GM12878 (cell line): ENCODE data around the gene CHST5. TPM values are rescaled to one million over a fixed set of nuclear protein-coding genes. Genes with fewer than 3 reads are reported as not detected.
"Not testable (repeated sequence)": the region's sequence is repeated elsewhere in the genome, so short reads cannot be mapped to it uniquely, and the experiment has no call there.

Source experiments
- ATAC-seq: fragments of 200-7000 bp; cut with Tn5 transposase; 3 replicates; pipeline ENCODE4 v1.9.1; 2020; ENCODE audit warnings: mild to moderate bottlenecking, moderate library complexity
- BruUV-seq: library from RNA; stranded (reverse); fragments of 400-500 nt; replicated peaks from 2 replicates; lab custom pipeline; 2021; lab: Mats Ljungman, UMichigan
- CTCF ChIA-PET: fragments of 300-600 bp; sonication (Branson Sonifier 250); formaldehyde crosslinking; extraction: SDS; loops from one replicate; lab custom pipeline; 2021; ENCODE audit warnings: inconsistent platforms; lab: Yijun Ruan, JAX
- POLR2A ChIA-PET: fragments of 350-600 bp; formaldehyde crosslinking; extraction: SDS; loops from one replicate; lab custom pipeline; 2021; ENCODE audit warnings: inconsistent platforms; lab: Charles Lee
- RAD21 ChIA-PET: fragments of 300-600 bp; sonication (Branson Sonifier 250); formaldehyde crosslinking; loops from one replicate; lab custom pipeline; 2023; ENCODE audit warnings: antibody characterized with exemption; ENCODE audit not compliant: unreplicated experiment; lab: Charles Lee
- SMC1A ChIA-PET: fragments of 300-600 bp; sonication (Branson Sonifier 250); formaldehyde crosslinking; loops from one replicate; lab custom pipeline; 2023; ENCODE audit not compliant: unreplicated experiment, uncharacterized antibody; lab: Charles Lee
- DNase-seq: peaks from one replicate; pipeline ENCODE4 v3.0.0-alpha.2; 2011; ENCODE audit warnings: low read depth, low spot score
- FAIRE-seq: peaks from 3 replicates; lab custom pipeline; 2011; peaks lifted over from hg19 to GRCh38; lab: Jason Lieb, UNC
- H2AFZ ChIP-seq: 2 replicates; pipeline ENCODE4 v1.6.0; 2011; ENCODE audit warnings: low read depth, low read length, control low read depth; ENCODE audit not compliant: control insufficient read depth
- H3K27ac ChIP-seq: 2 replicates; pipeline ENCODE4 v1.5.1; 2011; ENCODE audit warnings: control low read depth; ENCODE audit not compliant: control insufficient read depth, insufficient read depth
- H3K27me3 ChIP-seq, 2 experiments: replicated peaks in 1 of 2; 2 replicates each; pipeline versions ENCODE4 v1.6.0 to v1.6.1; 2011; ENCODE audit warnings: low read length in 1 of 2; ENCODE audit not compliant: control insufficient read depth in 2 of 2, insufficient read depth in 2 of 2
- H3K36me3 ChIP-seq, 2 experiments: 2 replicates each; pipeline ENCODE4 v1.5.1; 2011; ENCODE audit warnings: low read length in 1 of 2; ENCODE audit not compliant: control insufficient read depth in 2 of 2, insufficient read depth in 2 of 2
- H3K4me1 ChIP-seq: 2 replicates; pipeline ENCODE4 v1.6.1; 2011; ENCODE audit warnings: mild to moderate bottlenecking, low read length, moderate library complexity, mixed read lengths; ENCODE audit not compliant: control insufficient read depth, insufficient read depth
- H3K4me2 ChIP-seq: 2 replicates; pipeline ENCODE4 v1.6.0; 2011; ENCODE audit warnings: control low read depth; ENCODE audit not compliant: control insufficient read depth, insufficient read depth
- H3K4me3 ChIP-seq: fragments of 200-600 bp; sonication (generic); 2 replicates; pipeline ENCODE4 v1.5.1; 2016
- H3K79me2 ChIP-seq: 2 replicates; pipeline ENCODE4 v1.6.0; 2011; ENCODE audit warnings: low read length; ENCODE audit not compliant: control insufficient read depth, insufficient read depth
- H3K9ac ChIP-seq: 2 replicates; pipeline ENCODE4 v1.8.0; 2011; ENCODE audit warnings: low read length, control low read depth, mixed read lengths; ENCODE audit not compliant: control insufficient read depth, insufficient read depth
- H3K9me3 ChIP-seq: replicated peaks from 3 replicates; pipeline ENCODE4 v1.5.1; 2011; ENCODE audit warnings: mild to moderate bottlenecking, low read length; ENCODE audit not compliant: control insufficient read depth, insufficient read depth
- H4K20me1 ChIP-seq: 2 replicates; pipeline ENCODE4 v1.6.0; 2011; ENCODE audit not compliant: control insufficient read depth, insufficient read depth
- ATF3 ChIP-seq: IDR thresholded peaks from 2 replicates; pipeline ENCODE4 v1.6.1; 2011; ENCODE audit warnings: low read depth, mild to moderate bottlenecking, low read length, moderate library complexity, borderline replicate concordance; ENCODE audit errors: extremely low read depth
- EZH2 ChIP-seq: IDR thresholded peaks from 2 replicates; pipeline ENCODE4 v1.6.1; 2012; ENCODE audit warnings: low read depth, mild to moderate bottlenecking, control low read depth, inconsistent platforms, low read length, borderline replicate concordance; ENCODE audit not compliant: control insufficient read depth
- IKZF2 ChIP-seq, 2 experiments: fragments of 450-650 bp; IDR thresholded peaks; 2 replicates each; pipeline ENCODE4 v1.6.1; 2017; ENCODE audit warnings: mild to moderate bottlenecking in 2 of 2, moderate library complexity in 2 of 2
- RAD51 ChIP-seq: fragments of 450-650 bp; IDR thresholded peaks from 2 replicates; pipeline ENCODE4 v1.6.1; 2016; ENCODE audit warnings: moderate library complexity, mild to moderate bottlenecking, inconsistent platforms
- WGBS: methylation state at CpG from one replicate; pipeline ENCODE4 v1.1.6; 2016; ENCODE audit warnings: low lambda C conversion rate; ENCODE audit not compliant: insufficient replicate concordance, insufficient coverage; ENCODE audit errors: missing lambda C conversion rate; 5-methylcytosine and 5-hydroxymethylcytosine counted together
- in situ Hi-C: fragments of 300-500 bp; cut with MboI; formaldehyde crosslinking; loops from 9 replicates; pipeline ENCODE4 v1.14.3; 2018; ENCODE audit warnings: mixed read lengths
- intact Hi-C: fragments of 100-400 bp; cut with micrococcal nuclease; formaldehyde crosslinking; loops from one replicate; pipeline ENCODE4 v1.14.2; 2022; ENCODE audit not compliant: unreplicated experiment
- polyA plus RNA-seq, 11 experiments: library from polyadenylated mRNA; depleted of rRNA in 4 of 11; unstranded in 6 of 11; stranded (reverse) in 5 of 11; fragments of >200 nt; fragmentation: Nextera tagmentation in 4 of 11; fragmentation: Illumina TruSeq in 1 of 11; extraction: Ambion mirVana in 4 of 11; extraction: Trizol in 1 of 11; gene quantifications; 1 replicate in 1 of 11; 2 replicates in 10 of 11; pipeline versions ENCODE4 v1.2.1 to v1.2.3, GENCODE V29; 2011 to 2016; ENCODE audit warnings: inconsistent platforms in 2 of 11, missing spikeins in 2 of 11, low read depth in 1 of 11
- total RNA-seq, 4 experiments: library from RNA; depleted of rRNA in 3 of 4; stranded (reverse); fragments of >200 nt in 3 of 4; fragmentation: Illumina TruSeq in 1 of 4; extraction: Trizol in 1 of 4; gene quantifications; 2 replicates each; pipeline versions ENCODE4 v1.2.1 to v1.2.3, GENCODE V29; 2013 to 2021
- TF ChIP-seq, protein P1 (sequence below): fragments of 450-650 bp; IDR thresholded peaks from 2 replicates; pipeline ENCODE4 v1.6.1; 2018; ENCODE audit warnings: mild to moderate bottlenecking, low read depth, moderate library complexity; ENCODE audit not compliant: partially characterized antibody

CHST5 gene
- total and polyA plus RNA-seq, 10 of the 15 experiments (the other 5 are each of a cell fraction or from before 2014, with no cell fraction given): 0.04 to 0.43 (median 0.14) TPM; not detected in 6

DNA sequence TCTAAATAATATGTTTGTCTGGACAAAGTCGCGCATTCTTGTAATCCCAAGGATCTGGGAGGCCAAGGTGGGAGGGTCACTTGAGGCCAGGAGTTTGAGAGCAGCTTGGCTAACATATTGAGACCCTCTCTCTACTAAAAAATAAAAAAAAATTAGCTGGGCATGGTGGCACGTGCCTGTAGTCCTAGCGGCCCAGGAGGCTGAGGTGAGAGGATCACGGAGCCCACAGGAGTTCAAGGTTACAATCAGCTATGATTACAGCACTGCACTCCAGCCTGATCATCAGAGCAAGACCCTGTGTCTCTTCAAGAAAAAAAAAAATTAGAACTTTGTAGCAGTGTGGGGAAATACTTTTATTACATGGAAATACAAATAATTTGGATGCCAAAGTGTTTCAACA is 34.5 kb downstream of the CHST5 start (continued):
- TF ChIP-seq IKZF2 (IDR thresholded peaks at IDR 0.05) (no peak), RAD51 (no peak), ATF3 (no peak), EZH2 (no peak)
- TF ChIP-seq, protein P1, sequence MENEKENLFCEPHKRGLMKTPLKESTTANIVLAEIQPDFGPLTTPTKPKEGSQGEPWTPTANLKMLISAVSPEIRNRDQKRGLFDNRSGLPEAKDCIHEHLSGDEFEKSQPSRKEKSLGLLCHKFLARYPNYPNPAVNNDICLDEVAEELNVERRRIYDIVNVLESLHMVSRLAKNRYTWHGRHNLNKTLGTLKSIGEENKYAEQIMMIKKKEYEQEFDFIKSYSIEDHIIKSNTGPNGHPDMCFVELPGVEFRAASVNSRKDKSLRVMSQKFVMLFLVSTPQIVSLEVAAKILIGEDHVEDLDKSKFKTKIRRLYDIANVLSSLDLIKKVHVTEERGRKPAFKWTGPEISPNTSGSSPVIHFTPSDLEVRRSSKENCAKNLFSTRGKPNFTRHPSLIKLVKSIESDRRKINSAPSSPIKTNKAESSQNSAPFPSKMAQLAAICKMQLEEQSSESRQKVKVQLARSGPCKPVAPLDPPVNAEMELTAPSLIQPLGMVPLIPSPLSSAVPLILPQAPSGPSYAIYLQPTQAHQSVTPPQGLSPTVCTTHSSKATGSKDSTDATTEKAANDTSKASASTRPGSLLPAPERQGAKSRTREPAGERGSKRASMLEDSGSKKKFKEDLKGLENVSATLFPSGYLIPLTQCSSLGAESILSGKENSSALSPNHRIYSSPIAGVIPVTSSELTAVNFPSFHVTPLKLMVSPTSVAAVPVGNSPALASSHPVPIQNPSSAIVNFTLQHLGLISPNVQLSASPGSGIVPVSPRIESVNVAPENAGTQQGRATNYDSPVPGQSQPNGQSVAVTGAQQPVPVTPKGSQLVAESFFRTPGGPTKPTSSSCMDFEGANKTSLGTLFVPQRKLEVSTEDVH: no peak

- H3K9me3 ChIP-seq, H2AFZ ChIP-seq, H3K4me1 ChIP-seq, POLR2A ChIA-PET, SMC1A ChIA-PET, H4K20me1 ChIP-seq, BruUV-seq, H3K4me3 ChIP-seq, H3K9ac ChIP-seq, intact Hi-C loops, H3K27me3 ChIP-seq, in situ Hi-C loops, H3K4me2 ChIP-seq, RAD21 ChIA-PET, DNase-seq, H3K79me2 ChIP-seq, ATAC-seq, CTCF ChIA-PET, H3K27ac ChIP-seq, H3K36me3 ChIP-seq: not testable (repeated sequence)
- WGBS: 15% methylated on average over 11 of the region's 13 CpGs
- peak; percentile 69 for FAIRE-seq
Measured at GRCh38 chr16:75498605-75499322, 37.1 kb downstream of the CHST5 start.
